HEK293T (cell line): ENCODE data around the gene PTN.

ENCODE experiments used
- CTCF ChIA-PET: fragments of 350-600 bp; formaldehyde crosslinking; extraction: SDS; loops from one replicate; lab custom pipeline; 2021; ENCODE audit warnings: antibody characterized with exemption, inconsistent platforms; lab: Yijun Ruan, JAX
- POLR2A ChIA-PET: fragments of 350-600 bp; formaldehyde crosslinking; extraction: SDS; loops from one replicate; lab custom pipeline; 2020; ENCODE audit warnings: antibody characterized with exemption, inconsistent platforms; lab: Yijun Ruan, JAX
- DNase-seq: peaks from one replicate; pipeline ENCODE4 v3.0.0; 2012; ENCODE audit warnings: mixed read lengths; ENCODE audit errors: extremely low spot score
- ARNT ChIP-seq: fragments of 450-650 bp; IDR thresholded peaks from 2 replicates; pipeline ENCODE4 v1.6.1; 2017; ENCODE audit warnings: mild to moderate bottlenecking
- BHLHE40 ChIP-seq: fragments of 450-650 bp; IDR thresholded peaks from 2 replicates; pipeline ENCODE4 v1.6.1; 2016; ENCODE audit warnings: mild to moderate bottlenecking, moderate library complexity, borderline replicate concordance
- CTBP1 ChIP-seq: fragments of 450-650 bp; IDR thresholded peaks from 2 replicates; pipeline ENCODE4 v1.6.1; 2016; ENCODE audit warnings: borderline replicate concordance
- ELF4 ChIP-seq: fragments of 450-650 bp; IDR thresholded peaks from 2 replicates; pipeline ENCODE4 v1.6.1; 2017; ENCODE audit warnings: antibody characterized with exemption
- FOXA1 ChIP-seq: fragments of 450-650 bp; IDR thresholded peaks from 2 replicates; pipeline ENCODE4 v1.6.1; 2016; ENCODE audit warnings: mild to moderate bottlenecking
- FOXK2 ChIP-seq: fragments of 450-650 bp; IDR thresholded peaks from 2 replicates; pipeline ENCODE4 v1.6.1; 2016; ENCODE audit warnings: mild to moderate bottlenecking
- FOXM1 ChIP-seq: fragments of 450-650 bp; IDR thresholded peaks from 2 replicates; pipeline ENCODE4 v1.6.1; 2017; ENCODE audit warnings: mild to moderate bottlenecking, borderline replicate concordance
- HDGF ChIP-seq: fragments of 450-650 bp; IDR thresholded peaks from 2 replicates; pipeline ENCODE4 v1.6.1; 2017; ENCODE audit warnings: antibody characterized with exemption, borderline replicate concordance
- L3MBTL2 ChIP-seq: fragments of 450-650 bp; conservative IDR thresholded peaks from 2 replicates; pipeline ENCODE4 v1.6.1; 2016; ENCODE audit warnings: mild to moderate bottlenecking
- LEF1 ChIP-seq: fragments of 450-650 bp; IDR thresholded peaks from 2 replicates; pipeline ENCODE4 v1.6.1; 2017; ENCODE audit warnings: mild to moderate bottlenecking, borderline replicate concordance
- NFRKB ChIP-seq: fragments of 450-650 bp; IDR thresholded peaks from 2 replicates; pipeline ENCODE4 v1.6.1; 2016; ENCODE audit warnings: mild to moderate bottlenecking, moderate library complexity
- SP1 ChIP-seq: fragments of 450-650 bp; IDR thresholded peaks from 2 replicates; pipeline ENCODE4 v1.6.1; 2017
- SUZ12 ChIP-seq: fragments of 450-650 bp; IDR thresholded peaks from 2 replicates; pipeline ENCODE4 v1.6.1; 2016; ENCODE audit warnings: mild to moderate bottlenecking
- TARDBP ChIP-seq: fragments of 450-650 bp; IDR thresholded peaks from 2 replicates; pipeline ENCODE4 v1.6.1; 2016
- ZNF384 ChIP-seq: fragments of 450-650 bp; IDR thresholded peaks from 2 replicates; pipeline ENCODE4 v1.6.1; 2016
- TF ChIP-seq, protein P1 (sequence below): fragments of 450-650 bp; IDR thresholded peaks from 2 replicates; pipeline ENCODE4 v1.6.1; 2016

PTN gene

DNA sequence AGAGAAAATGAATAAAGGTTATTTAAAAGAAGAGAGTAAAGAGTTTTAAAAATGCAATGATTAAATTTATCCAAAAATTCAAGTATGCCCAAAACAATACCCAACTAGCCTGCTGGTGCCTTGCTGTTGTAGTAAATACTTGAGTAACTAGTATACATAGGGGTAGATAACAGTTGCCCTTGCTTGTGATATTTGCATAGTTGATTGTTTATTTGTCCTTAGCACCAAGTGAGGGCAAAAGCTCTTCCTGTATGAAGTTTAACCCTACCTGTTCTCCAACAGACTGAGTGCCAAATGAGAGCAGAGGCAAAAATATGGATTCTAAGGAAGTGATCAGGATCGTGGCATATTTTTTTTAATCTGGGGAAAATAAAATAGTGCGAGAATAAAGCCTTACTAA, 85.0 kb downstream of the PTN start:
- ChIA-PET CTCF (no interaction called here), POLR2A (no interaction called here)
- no peak for TF ChIP-seq FOXA1
- TF ChIP-seq FOXM1: no peak
- TF ChIP-seq ARNT: no peak
- TF ChIP-seq ZNF384: no peak
- TF ChIP-seq CTBP1: no peak
- TF ChIP-seq ELF4: no peak
- TF ChIP-seq FOXK2: no peak
- TF ChIP-seq SUZ12: no peak
- no peak for TF ChIP-seq HDGF
- no peak for TF ChIP-seq L3MBTL2
- no peak for TF ChIP-seq NFRKB
- no peak for TF ChIP-seq SP1
- no peak for TF ChIP-seq TARDBP
- no peak for TF ChIP-seq BHLHE40
- TF ChIP-seq, protein P1, sequence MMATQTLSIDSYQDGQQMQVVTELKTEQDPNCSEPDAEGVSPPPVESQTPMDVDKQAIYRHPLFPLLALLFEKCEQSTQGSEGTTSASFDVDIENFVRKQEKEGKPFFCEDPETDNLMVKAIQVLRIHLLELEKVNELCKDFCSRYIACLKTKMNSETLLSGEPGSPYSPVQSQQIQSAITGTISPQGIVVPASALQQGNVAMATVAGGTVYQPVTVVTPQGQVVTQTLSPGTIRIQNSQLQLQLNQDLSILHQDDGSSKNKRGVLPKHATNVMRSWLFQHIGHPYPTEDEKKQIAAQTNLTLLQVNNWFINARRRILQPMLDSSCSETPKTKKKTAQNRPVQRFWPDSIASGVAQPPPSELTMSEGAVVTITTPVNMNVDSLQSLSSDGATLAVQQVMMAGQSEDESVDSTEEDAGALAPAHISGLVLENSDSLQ: no peak
- no peak for DNase-seq

DNA sequence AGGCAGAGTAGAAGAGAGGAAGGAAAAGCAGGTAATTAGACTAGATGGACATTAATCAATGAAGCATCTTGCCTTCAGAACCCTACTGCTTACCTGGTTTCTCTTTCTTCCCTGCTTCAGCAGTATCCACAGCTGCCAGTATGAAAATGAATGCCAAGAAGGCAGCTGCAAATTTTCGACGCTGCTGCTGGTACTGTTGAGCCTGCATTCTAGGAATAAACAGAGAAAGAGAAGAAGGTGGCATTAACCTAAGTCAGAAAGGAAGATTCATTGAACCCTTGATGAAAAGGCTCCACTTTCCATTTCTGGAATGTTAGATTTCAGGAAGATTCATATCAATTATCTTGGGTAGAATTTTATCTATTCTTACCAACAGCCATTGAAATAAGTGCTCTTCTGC, 88.8 kb downstream of the PTN start:
- POLR2A ChIA-PET: no interaction called here
- TF ChIP-seq, protein P1: no peak
- TF ChIP-seq SUZ12 (no peak), L3MBTL2 (no peak), NFRKB (no peak), HDGF (no peak), LEF1 (no peak), TARDBP (no peak)
- CTCF ChIA-PET: no interaction called here
- no peak for DNase-seq

DNA sequence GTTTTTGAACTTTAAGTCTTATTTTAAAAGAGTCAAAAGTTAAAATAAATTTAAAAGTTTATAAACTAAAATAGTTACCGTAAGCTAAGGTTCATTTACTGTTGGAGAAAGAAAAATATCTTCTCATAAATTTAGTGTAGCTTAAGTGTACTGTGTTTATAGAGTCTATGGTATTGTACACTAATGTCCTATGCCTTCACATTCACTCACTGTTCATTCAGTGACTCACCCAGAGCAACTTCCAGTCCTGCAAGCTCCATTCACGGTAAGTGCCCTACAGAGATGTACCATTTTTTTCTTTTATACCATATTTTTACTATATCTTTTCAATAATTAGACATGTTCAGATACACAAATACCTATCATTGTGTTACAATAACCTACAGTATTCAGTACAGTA, 97.6 kb downstream of the PTN start:
- TF ChIP-seq LEF1 (no peak), ARNT (no peak), BHLHE40 (no peak), CTBP1 (no peak), HDGF (no peak), NFRKB (no peak), FOXM1 (no peak), L3MBTL2 (no peak), SUZ12 (no peak), TARDBP (no peak), FOXK2 (no peak), SP1 (no peak), ZNF384 (no peak), FOXA1 (no peak)
- TF ChIP-seq, protein P1: no peak
- DNase-seq: no peak
- ChIA-PET CTCF (no interaction called here), POLR2A (no interaction called here)

DNA sequence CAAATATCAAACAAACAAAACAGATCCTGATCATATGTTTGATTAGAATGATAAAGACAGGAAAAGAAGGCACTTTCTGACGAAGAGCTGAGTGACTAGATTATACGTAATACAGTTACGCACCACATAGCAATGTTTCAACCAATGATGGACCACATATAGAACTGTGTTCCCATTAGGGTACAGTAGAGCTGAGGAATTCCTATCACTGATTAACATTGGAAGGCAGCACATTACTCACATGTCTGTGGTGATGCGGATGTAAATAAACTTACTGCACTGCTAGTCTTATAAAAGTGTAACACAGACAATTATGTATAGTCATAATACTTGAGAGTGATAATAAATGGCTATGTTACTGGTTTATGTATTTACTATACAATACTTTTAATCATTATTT, 98.3 kb downstream of the PTN start:
- no peak for DNase-seq
- no peak for TF ChIP-seq FOXK2
- no peak for TF ChIP-seq L3MBTL2
- TF ChIP-seq NFRKB: no peak
- TF ChIP-seq ARNT: no peak
- TF ChIP-seq ELF4: no peak
- CTCF ChIA-PET: no interaction called here
- POLR2A ChIA-PET: no interaction called here

DNA sequence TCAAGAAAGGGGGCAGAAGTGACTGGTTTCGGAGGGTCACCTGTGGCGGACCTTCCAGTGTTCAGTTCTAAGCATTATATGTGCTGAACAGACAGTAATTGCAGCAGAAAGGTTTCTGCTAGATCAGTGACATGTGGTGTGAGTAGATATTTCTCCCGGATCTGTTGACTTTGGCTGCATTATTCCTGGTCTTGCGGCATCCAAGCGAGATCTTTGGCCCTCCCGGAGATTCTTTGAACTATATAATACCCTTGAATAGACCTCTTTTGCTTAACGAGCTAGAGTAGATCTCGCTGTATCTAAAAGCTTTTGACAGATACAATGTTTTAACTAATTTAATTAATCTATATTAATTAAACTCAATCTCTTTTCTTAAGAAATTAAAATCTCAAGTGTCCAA, 99.8 kb downstream of the PTN start:
- POLR2A ChIA-PET: no interaction called here
- no peak for DNase-seq
- CTCF ChIA-PET: no interaction called here
- TF ChIP-seq FOXA1: no peak
- TF ChIP-seq SUZ12: no peak
- TF ChIP-seq CTBP1: no peak
- TF ChIP-seq ARNT: no peak
- TF ChIP-seq TARDBP: no peak
- TF ChIP-seq HDGF: no peak
- no peak for TF ChIP-seq NFRKB
- no peak for TF ChIP-seq L3MBTL2
- TF ChIP-seq ELF4: no peak
- no peak for TF ChIP-seq FOXK2
- TF ChIP-seq, protein P1: no peak
- no peak for TF ChIP-seq FOXM1
- TF ChIP-seq SP1: no peak

DNA sequence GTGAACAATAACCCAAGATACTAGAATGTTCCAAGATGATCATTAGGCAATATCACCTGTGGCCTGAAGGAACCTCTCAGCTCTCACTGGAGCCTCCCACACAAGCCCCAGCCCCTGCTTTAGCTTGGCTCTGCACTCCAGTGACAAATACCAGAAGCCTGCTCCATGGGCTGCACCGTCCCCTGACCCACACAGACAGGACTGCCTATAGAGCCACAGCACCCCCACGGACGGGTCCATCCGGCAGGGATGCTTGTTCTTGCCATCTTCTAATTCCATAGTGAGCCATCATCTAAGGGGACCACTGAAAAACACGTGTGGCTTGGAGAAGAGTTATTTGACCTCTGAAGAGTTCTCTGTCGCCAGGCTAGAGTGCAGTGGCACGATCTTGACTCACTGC, 100.9 kb downstream of the PTN start:
- ChIA-PET POLR2A (no interaction called here), CTCF (no interaction called here)
- DNase-seq: no peak
- no peak for TF ChIP-seq L3MBTL2
- no peak for TF ChIP-seq FOXM1
- TF ChIP-seq ZNF384: no peak
- no peak for TF ChIP-seq LEF1
- TF ChIP-seq BHLHE40: no peak
- no peak for TF ChIP-seq CTBP1
- TF ChIP-seq, protein P1: no peak
- TF ChIP-seq ARNT: no peak
- no peak for TF ChIP-seq HDGF
- TF ChIP-seq NFRKB: no peak
- no peak for TF ChIP-seq FOXK2
- TF ChIP-seq ELF4: no peak
- TF ChIP-seq FOXA1: no peak
- TF ChIP-seq SP1: no peak
- TF ChIP-seq SUZ12: no peak
- no peak for TF ChIP-seq TARDBP
